GM23338 (cell line): ENCODE results near the gene DMD.

Source experiments
- CREB1 ChIP-seq: fragments of 250-450 bp; sonication (Bioruptor Pico); IDR thresholded peaks from 2 replicates; pipeline ENCODE4 v1.5.0; 2020; ENCODE audit warnings: low read depth, mild to moderate bottlenecking, moderate library complexity
- EZH2 ChIP-seq: fragments of 200-600 bp; sonication (generic); IDR thresholded peaks from one replicate; pipeline ENCODE4 v1.8.0; 2017; ENCODE audit warnings: antibody characterized with exemption, mild to moderate bottlenecking, low read depth; ENCODE audit not compliant: unreplicated experiment
- EZH2phosphoT487 ChIP-seq: fragments of 200-600 bp; sonication (generic); IDR thresholded peaks from one replicate; pipeline ENCODE4 v1.8.1; 2018; ENCODE audit warnings: antibody characterized with exemption; ENCODE audit not compliant: unreplicated experiment
- POLR2AphosphoS5 ChIP-seq: IDR thresholded peaks from 2 replicates; pipeline ENCODE4 v1.6.1; 2016; ENCODE audit warnings: antibody characterized with exemption, low read depth
- REST ChIP-seq: IDR thresholded peaks from one replicate; pipeline ENCODE4 v1.6.1; 2018; ENCODE audit warnings: antibody characterized with exemption; ENCODE audit not compliant: unreplicated experiment
- ZNF331 ChIP-seq: fragments of 250-450 bp; sonication (Bioruptor Pico); IDR thresholded peaks from 2 replicates; pipeline ENCODE4 v1.5.0; 2020; ENCODE audit warnings: low read depth, mild to moderate bottlenecking, moderate library complexity
- TF ChIP-seq, protein P1 (sequence below), 2 experiments: fragments of 200-600 bp in 1 of 2; sonication (generic) in 1 of 2; conservative IDR thresholded peaks; 2 replicates each; pipeline versions ENCODE4 v1.5.1 to v1.6.1; 2016 to 2017; ENCODE audit warnings: antibody characterized with exemption in 2 of 2, low read depth in 2 of 2, mild to moderate bottlenecking in 2 of 2, moderate library complexity in 1 of 2
- TF ChIP-seq, protein P2 (sequence below): IDR thresholded peaks from 2 replicates; pipeline ENCODE4 v1.6.1; 2016; ENCODE audit warnings: antibody characterized with exemption

- TF ChIP-seq EZH2 (no peak), POLR2AphosphoS5 (no peak), REST (no peak), ZNF331 (CRISPR knock-in tag) (no peak), CREB1 (CRISPR knock-in tag) (no peak), EZH2phosphoT487 (no peak)
- TF ChIP-seq, protein P1, sequence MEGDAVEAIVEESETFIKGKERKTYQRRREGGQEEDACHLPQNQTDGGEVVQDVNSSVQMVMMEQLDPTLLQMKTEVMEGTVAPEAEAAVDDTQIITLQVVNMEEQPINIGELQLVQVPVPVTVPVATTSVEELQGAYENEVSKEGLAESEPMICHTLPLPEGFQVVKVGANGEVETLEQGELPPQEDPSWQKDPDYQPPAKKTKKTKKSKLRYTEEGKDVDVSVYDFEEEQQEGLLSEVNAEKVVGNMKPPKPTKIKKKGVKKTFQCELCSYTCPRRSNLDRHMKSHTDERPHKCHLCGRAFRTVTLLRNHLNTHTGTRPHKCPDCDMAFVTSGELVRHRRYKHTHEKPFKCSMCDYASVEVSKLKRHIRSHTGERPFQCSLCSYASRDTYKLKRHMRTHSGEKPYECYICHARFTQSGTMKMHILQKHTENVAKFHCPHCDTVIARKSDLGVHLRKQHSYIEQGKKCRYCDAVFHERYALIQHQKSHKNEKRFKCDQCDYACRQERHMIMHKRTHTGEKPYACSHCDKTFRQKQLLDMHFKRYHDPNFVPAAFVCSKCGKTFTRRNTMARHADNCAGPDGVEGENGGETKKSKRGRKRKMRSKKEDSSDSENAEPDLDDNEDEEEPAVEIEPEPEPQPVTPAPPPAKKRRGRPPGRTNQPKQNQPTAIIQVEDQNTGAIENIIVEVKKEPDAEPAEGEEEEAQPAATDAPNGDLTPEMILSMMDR (conservative IDR thresholded peaks at IDR 0.05; ENCODE audit: low read depth in 2 of 2), result no peak
- TF ChIP-seq, protein P2, sequence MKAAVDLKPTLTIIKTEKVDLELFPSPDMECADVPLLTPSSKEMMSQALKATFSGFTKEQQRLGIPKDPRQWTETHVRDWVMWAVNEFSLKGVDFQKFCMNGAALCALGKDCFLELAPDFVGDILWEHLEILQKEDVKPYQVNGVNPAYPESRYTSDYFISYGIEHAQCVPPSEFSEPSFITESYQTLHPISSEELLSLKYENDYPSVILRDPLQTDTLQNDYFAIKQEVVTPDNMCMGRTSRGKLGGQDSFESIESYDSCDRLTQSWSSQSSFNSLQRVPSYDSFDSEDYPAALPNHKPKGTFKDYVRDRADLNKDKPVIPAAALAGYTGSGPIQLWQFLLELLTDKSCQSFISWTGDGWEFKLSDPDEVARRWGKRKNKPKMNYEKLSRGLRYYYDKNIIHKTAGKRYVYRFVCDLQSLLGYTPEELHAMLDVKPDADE, result no peak
Measured at GRCh38 chrX:31185884-31186283, 2025.5 kb downstream of the DMD start.
